MM.1S (cell line): ENCODE results near the gene QRFPR.

Experiments used
- EZH2 ChIP-seq: fragments of 300-600 bp; sonication (generic); optimal IDR thresholded peaks from 2 replicates; pipeline ENCODE3; 2017; ENCODE audit warnings: low read depth, mild to moderate bottlenecking, antibody characterized with exemption, low read length, mixed read lengths
- EZH2phosphoT487 ChIP-seq: fragments of 300-600 bp; sonication (generic); IDR thresholded peaks from 2 replicates; pipeline ENCODE4 v1.6.1; 2018; ENCODE audit warnings: antibody characterized with exemption, low read length
- TF ChIP-seq, protein P1 (sequence below): fragments of 300-600 bp; sonication (generic); IDR thresholded peaks from 2 replicates; pipeline ENCODE4 v1.5.1; 2016; ENCODE audit warnings: antibody characterized with exemption, low read length, mixed read lengths

DNA sequence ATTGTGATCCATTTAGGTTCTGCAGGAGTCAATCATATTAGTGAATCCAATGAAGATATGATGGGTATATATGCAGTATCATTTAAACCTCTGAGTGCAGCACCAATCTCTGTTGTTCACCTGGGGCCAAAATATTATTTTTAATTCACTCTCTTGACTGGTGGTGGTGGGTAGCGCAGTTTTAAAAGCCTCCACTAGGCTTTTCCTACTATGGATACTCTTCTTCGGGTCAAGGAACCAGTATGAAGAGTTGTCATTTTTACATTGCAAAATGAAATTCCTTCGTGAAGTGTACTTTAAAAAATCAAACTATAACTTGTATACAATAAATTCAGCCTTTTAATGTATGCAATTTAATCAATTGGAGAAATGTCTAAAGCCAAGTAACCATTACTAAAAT, 56.5 kb downstream of the QRFPR start:
- TF ChIP-seq, protein P1, sequence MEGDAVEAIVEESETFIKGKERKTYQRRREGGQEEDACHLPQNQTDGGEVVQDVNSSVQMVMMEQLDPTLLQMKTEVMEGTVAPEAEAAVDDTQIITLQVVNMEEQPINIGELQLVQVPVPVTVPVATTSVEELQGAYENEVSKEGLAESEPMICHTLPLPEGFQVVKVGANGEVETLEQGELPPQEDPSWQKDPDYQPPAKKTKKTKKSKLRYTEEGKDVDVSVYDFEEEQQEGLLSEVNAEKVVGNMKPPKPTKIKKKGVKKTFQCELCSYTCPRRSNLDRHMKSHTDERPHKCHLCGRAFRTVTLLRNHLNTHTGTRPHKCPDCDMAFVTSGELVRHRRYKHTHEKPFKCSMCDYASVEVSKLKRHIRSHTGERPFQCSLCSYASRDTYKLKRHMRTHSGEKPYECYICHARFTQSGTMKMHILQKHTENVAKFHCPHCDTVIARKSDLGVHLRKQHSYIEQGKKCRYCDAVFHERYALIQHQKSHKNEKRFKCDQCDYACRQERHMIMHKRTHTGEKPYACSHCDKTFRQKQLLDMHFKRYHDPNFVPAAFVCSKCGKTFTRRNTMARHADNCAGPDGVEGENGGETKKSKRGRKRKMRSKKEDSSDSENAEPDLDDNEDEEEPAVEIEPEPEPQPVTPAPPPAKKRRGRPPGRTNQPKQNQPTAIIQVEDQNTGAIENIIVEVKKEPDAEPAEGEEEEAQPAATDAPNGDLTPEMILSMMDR = no peak
- TF ChIP-seq EZH2 = no peak
- TF ChIP-seq EZH2phosphoT487 = no peak
